Measurements from ENCODE around the gene DHRS12. TPM values are rescaled to one million over a fixed set of nuclear protein-coding genes. Genes with fewer than 3 reads are reported as not detected.

DHRS12 gene
- total RNA-seq, 1 donor: 3.3 TPM

- Histone ChIP-seq H4K20me1 (ENCODE audit: insufficient read depth, low read length) (no peaks in the 10 kb centered on the region), H3K4me2 (ENCODE audit: insufficient read depth, low read length) (no peak overlapping the region), H3K79me2 (ENCODE audit: insufficient read depth, low read length) (peaks cover 44% of the 10 kb centered on the region), H3K27me3 (ENCODE audit: insufficient read depth, low read length) (no peaks in the 10 kb centered on the region), H3K9me3 (ENCODE audit: low read depth, low read length) (no peaks in the 10 kb centered on the region), H2AFZ (ENCODE audit: low read length) (no peak overlapping the region), H3K4me1 (ENCODE audit: insufficient read depth, low read length) (peaks cover 24% of the 10 kb centered on the region), H3K4me3 (ENCODE audit: insufficient read depth, low read length) (no peak overlapping the region), H3K27ac (ENCODE audit: low read depth, low read length) (no peak overlapping the region), H3K36me3 (ENCODE audit: insufficient read depth, low read length) (peaks cover 18% of the 10 kb centered on the region)
- DNase-seq (ENCODE audit: insufficient read length, low spot score, missing footprints): no peak
- no peak for TF ChIP-seq CTCF (IDR thresholded peaks at IDR 0.05; ENCODE audit: extremely low read depth, low read depth, low read length)
Measured at GRCh38 chr13:51719394-51719793, 84.6 kb downstream of the DHRS12 start.

Other genes with a start within 250 kb of the DHRS12 start
- gene WDFY2, start 219.7 kb downstream of the DHRS12 start, total RNA-seq: 11.2 and 11.9 TPM in 2 replicates
- gene TMEM272, start 41.0 kb upstream of the DHRS12 start, total RNA-seq: not detected in 2 replicates
- gene CCDC70, start 57.8 kb upstream of the DHRS12 start, total RNA-seq: not detected in 2 replicates
- 2.4 and 4.0 TPM in 2 replicates for gene ATP7B, start 207.3 kb upstream of the DHRS12 start, total RNA-seq
- 22.7 and 23.9 TPM in 2 replicates for gene ALG11, start 208.2 kb upstream of the DHRS12 start, total RNA-seq
- gene UTP14C, start 220.5 kb upstream of the DHRS12 start, total RNA-seq: 14.7 and 15.9 TPM in 2 replicates

Data from osteoblast (primary cell).